Measurements from ENCODE around the gene SNRK.

GRCh38 chr3:43281020-43281419 lies 5.3 kb upstream of the SNRK start:
- TF ChIP-seq POLR2A (IDR thresholded peaks at IDR 0.05), result no peak
- TF ChIP-seq EP300 (IDR thresholded peaks at IDR 0.05), result no peak
